GDM1 (cell line): ENCODE data around the gene SIGLEC8.
A peak's percentile ranks its signal among the peaks of the same experiment; 100 is the strongest.
"Not testable (repeated sequence)": the region's sequence is repeated elsewhere in the genome, so short reads cannot be mapped to it uniquely, and the experiment has no call there.

ENCODE experiments used
- DNase-seq: peaks from one replicate; lab custom pipeline; 2025; lab: John Stamatoyannopoulos, UW

The SIGLEC8 gene

DNA sequence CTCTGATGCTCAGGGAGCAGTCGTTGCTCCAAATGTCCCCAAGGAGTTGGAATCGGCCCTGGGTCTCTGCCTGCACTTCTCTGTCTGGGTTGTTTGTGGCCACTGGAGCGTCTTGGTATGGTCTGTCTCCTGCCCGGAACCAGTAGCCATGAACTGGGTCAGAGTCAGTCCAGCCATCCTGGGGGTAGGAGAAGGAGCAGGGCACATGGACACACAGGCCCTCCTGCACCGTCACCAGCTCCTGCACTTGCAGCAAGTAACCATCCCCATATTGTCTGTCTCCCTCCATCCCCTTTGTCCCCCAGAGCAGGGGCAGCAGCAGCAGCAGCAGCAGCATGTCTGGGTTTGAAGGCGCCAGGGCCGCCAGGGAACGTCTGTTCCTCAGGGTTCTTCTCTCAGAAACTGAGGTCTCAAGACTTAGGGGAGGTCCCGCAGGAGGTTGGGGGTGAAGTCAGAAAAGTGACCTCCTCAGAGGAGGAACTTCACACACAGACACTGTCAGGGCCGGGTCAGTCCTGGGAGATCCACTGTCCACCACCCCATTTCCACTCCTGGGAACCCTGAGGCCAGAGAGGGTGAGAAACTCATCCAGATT, at the start of gene SIGLEC8:
SIGLEC8 (minus strand) TSS at position 404 of the 595 bp plus-strand sequence; CDS start at position 337, 67 bp downstream.
- no peak for DNase-seq

DNA sequence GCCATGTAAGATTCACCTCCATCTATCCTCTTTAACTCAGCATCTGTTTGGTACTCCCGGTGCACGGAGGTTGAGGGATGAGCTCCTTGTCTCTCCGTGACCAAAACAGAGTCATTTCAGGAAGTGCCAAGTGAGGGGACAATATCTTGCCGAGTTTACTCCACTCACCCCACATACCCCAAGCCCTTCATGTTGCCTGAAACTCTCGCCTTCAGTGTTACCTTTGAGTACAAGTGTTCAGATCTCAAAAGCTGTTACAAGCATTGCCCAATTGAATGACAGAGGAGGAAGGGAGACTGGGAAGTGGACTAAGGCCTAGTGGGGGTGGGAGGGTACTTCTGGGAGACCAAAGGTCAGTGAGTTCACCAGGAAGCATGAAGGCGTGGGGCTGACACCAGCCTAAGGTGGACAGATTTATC, 49.4 kb upstream of the SIGLEC8 start:
- DNase-seq = no peak

DNA sequence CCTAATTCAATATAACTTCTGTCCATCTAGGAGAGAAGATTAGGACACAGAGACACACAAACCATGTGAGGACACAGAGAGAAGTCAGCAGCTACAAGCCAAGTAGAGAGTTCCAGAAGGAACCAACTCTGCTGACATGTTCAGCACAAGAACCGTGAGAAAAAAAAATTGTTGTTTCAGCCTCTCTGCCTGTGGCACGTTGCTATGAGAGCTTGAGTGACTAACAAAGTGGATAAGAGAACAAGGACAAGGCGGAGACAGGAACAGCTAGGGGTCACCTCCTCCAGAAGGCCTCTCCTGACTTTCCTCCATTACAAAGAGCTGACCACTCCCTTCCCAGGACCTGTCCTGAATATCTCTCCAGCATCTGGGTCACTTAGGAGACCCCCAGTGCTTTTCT, 48.9 kb upstream of the SIGLEC8 start:
- no peak for DNase-seq

DNA sequence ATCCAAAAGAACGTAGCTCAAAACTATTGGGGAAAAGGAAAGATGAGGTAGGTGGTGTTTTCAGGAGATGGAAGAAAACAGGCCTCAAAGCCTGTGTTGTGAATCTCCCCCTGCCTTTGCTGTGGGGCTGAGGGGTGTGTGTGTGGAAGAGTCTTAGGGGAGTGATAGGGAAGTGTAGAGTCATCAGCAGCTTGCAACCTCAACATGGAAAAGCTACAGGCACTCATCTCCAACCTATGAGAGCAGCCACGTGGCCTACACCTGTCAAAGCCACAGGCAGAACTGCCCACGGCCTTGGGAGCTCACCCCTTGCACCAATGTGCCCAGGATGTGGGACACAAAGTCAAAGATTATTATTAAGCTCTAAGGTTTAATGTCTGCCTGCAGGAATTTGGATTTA, 47.6 kb upstream of the SIGLEC8 start:
- DNase-seq = no peak

DNA sequence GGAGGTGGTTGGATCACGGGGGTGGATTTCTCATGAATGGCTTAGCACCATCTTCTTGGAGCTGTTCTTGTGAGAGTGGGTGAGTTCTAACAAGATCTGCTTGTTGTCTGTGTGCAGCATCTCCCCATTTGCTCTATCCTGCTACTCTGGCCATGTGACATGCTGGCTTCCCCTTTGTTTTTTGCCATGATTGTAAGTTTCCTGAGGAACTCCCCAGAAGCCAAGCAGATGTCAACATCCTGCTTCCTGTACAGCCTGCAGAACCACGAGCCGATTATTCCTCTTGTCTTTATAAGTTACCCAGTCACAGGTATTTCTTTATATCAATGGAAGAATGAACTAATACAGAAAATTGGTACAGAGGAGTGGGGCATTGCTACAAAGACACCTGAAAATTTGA, 45.6 kb upstream of the SIGLEC8 start:
- DNase-seq = peak; percentile 23

DNA sequence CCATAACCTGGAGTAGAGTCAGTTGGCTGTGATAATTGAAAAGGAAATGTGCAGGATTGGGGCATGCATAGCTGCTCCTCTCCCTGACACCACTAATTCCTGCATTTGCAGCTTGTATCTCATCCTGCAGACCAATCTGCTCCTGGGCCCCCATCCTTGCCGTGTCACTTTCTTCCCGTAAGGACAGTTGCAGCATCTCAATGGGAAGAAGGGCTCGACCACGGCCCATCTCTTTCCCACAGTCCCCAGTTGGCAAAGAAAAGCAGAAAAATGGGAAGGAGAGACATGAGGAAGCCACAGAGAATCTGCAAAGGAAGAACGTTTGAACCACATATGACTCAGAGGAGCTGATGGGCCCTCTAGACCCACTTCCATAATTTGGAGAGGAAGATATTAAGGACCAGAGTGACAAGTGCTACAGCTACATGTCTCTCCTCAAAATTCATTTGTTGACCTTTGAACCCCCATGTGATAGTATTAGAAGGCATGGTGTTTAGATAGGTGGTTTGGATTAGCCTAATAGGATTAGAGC, 45.1 kb upstream of the SIGLEC8 start:
- peak; percentile 62 for DNase-seq

DNA sequence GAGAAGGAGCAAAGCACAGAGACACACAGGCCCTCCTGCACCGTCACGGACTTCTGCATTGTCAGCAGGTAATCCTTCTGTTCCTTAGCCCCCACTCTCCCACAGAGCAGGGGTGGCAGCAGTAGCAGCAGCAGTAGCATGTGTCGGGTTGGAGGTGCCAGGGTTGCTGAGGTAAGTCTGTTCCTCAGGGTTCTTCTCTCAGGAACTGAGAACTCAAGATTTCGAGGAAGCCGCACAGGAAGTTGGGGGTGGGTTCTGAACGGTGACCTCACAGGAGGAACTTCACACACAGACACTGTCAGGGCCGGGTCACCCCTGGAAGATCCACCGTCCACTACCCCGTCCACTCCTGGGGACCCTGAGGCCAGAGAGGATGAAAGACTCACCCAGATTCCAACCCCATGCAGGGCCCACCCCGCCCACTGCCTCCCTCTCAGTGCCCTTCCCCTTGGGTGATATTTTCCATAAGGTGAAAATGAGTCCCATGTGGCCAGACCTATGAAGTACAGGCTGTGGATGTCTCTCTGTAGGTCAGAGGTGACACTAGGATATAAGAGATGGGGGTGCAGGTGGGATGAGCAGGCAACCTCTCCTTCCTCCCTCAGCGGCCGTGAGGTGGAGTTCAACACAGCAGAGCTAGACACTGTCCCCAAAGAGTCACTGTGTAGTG, 43.5 kb upstream of the SIGLEC8 start, which contains the start of gene SIGLEC12:
SIGLEC12 (minus strand) TSS at position 207 of the 670 bp plus-strand sequence; CDS start at position 140, 67 bp downstream.
- peak; percentile 55 for DNase-seq

DNA sequence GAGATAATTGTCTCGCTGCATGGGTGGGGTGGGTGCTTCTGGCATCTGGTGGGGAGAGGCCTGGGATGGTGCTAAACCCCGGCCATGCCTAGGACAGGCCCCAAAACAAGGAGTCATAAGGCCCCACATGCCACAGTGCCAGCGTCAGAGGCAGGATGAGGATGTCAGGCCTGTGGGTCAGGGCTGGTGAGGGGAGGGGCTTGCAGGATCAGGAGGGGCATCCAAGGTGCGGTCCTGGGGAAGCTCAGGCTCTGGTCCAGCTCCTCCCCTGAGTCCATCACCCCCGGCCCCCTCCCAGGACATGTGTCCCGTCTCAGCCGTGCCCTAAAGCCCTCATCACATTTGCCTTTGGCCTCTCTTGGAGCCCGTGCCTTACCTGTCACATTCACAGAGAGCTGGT, 42.7 kb upstream of the SIGLEC8 start:
- DNase-seq = not testable (repeated sequence)

DNA sequence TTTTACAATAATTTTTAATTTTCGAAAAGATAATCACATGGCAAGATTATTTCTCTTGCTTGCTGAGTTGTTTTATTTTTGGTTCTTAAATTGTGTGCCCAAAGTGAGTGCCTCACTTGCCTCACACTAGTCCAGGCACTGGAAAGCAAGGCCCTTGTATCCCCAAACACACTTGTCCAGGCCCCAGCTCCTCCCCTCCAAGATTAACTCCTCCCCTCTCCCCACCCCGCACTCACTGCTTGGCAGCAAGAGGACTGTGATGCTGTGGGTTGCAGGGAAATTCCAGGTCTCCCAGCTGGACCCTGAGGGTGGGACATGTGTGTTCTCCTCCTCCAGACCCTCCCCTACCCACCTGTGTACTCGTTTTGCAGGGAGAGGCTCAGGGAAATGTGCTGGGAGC, 39.4 kb upstream of the SIGLEC8 start:
- no peak for DNase-seq

DNA sequence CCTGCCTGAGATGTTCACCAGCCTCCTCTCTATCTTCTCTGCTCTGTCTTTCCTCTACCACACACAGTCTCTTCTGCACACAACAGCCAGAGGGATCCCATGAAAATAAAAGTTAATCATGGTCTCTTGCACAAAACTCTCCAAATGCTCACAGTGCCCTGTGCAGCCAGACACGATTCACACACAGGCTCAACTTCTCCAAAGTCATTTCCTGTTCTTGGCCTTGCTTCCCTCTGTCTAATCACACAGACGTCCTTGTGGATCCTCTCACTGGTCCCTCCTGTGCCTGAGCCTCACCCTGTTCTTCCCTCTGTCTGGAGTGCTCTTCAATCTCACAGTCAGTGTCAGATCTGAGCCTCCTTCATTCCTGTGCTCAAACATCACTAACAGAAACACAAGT, 35.5 kb upstream of the SIGLEC8 start:
- peak; percentile 40 for DNase-seq

DNA sequence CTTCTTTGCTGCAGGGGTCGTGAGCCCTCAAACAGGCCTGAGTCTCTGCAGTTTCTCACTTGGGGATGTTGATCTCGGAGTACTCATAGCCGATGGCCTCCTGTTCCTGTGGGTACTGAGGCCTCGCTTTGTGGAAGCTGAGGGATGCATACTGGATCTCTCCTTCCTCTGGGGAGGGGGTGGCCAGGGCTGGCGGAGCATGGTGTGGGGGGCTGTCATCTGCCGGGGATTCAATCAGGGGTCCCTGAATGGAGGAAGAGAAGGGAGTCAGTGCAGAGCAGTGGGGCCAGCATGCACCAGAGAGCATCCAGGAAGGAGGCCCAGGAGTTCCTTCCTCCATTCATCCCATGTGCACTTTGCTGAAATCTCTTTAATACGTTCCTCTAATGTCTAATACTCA, 33.3 kb upstream of the SIGLEC8 start:
- DNase-seq = no peak

DNA sequence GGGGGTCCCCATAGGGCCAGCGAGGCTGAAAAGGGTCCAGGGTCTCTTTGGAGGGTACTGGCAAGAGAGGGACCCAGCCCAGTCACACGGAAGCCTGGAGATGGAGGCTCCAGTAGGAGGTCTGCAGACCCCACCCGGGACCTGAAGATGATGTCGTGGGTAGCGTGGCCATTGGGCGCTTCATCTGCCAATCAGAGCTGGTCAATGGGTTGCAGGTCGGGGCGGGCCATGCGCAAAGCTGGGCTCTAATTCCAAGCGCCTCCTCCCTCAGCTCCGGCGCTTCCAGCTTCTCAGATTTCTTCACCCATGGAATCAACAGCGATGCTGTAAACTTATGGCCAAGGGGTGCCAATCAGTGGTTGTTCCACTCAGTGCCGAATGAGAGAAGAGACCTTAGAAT, 32.4 kb upstream of the SIGLEC8 start:
- no peak for DNase-seq

DNA sequence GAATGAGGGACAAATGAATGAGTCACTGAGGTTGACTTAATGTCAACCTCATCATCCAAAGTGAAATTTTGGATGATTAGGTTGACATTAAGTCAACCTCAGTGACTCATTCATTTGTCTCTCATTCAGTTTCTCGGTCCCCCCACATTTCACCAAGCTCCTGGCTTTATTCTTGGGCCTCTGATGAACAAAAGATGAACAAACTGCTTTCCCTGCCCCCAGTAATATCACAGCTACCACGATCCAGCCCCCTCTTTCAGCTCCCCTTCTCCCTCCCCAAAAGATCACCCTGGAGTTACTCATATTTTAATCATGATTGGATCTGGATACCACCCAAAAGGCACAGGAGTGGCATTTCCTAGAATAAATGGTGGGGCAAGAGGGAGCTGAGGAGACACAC, 30.9 kb upstream of the SIGLEC8 start:
- DNase-seq = no peak

DNA sequence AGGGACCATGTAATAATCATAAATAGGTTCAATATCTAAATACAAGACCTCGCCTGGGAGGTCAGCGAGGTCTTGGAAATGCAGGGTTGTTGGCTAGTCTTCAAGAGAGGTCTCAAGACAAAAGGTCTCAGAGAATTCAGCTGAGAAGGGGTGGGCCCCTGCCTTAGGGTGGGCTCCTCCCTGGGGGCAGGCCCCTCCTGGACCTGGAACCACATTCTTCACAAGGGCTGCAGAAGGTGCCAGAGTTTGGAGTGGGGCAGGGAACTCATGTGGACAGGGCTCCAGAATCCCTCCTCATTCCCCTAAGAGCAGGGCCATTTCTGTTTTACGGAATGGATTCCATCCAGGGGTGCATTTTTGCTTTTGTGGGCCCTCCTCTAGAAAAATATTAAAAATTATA, 30.2 kb upstream of the SIGLEC8 start:
- no peak for DNase-seq

DNA sequence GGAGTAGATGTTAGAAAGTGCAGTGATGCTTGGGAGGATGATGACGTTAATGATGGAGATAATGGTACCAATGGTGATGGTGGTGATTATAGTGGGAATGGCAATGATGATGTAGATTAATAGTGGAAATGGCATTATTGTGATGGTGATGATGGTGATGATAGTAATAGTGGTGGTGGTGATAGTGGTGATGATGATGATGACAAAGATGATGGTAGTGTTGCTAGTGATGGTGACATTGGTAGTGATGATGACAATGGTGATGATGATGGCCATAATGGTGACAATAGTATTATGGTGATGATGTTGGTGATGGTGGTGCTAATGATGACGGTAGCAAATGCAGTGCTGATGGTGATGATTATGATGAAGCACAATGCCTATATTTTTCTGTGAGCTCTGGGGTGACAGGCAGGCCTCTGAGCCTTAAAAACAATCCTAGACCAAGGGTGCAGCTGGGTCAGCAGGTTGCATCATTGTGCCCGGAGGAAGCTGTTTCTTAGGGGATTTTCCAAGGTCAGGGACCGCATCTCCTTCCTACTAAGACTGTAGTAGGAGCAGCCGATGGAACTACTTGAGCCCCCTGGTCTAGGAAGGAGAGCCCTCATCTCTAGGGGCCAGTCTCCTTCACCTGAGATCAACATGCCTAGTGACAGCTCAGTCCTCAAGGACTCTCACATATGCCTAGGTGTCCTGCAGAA, 27.9 kb upstream of the SIGLEC8 start:
- DNase-seq = no peak

DNA sequence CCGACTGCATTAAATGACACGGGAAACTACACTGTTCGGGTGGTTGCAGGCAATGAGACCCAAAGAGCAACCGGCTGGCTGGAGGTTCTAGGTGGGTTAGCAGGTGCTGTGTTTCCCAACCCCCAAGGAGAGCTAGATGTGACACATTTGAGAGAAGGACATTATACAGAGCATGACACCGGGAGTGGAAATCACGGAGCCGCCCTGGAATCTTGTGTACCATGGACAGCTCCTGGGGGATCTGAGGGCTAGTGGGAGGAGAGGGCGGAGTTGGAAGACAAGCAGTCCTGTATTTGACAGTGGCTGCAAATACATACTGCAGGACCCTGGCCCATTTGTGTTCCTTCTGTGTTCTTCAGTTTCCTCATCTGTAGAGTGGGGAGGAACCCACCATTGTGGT, 22.3 kb upstream of the SIGLEC8 start:
- DNase-seq = no peak

DNA sequence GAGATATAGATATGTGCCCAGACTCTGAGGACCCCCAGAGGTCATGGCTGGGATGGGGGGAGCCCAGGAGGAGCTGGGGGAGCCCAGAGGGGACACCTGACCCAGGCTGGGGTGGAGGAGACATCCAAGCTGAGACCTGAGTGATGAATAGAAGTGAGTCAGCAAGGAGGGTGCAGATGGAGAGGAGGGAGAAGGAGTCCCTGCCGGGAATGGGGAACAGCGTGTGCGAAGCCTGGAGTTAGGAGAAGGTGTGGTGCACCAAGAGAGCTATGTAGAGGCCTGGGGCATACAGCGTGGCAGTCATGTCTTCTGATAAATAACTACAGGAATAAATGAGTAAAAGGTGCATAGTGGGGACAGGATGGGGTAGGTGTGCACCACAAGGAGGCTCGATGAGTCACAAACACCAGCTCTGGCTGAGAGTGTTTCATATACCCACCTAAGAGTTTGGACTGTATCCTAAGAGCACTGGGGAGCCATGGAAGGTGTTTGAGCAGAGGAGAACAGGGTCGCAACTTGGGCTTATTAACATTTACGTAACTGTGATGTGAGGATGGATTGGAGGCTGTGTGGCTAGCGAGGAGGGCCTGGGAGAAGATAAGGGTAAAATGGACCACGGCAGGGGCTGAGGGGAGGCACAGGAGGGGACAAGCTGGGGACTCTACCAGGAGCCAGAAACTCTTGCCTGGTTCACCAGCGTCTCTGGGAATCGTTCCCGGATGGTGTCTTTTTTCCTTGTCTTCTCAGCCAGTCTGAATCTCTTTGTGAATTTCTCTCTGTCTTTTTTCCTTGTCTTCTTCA, 21.5 kb upstream of the SIGLEC8 start:
- no peak for DNase-seq

DNA sequence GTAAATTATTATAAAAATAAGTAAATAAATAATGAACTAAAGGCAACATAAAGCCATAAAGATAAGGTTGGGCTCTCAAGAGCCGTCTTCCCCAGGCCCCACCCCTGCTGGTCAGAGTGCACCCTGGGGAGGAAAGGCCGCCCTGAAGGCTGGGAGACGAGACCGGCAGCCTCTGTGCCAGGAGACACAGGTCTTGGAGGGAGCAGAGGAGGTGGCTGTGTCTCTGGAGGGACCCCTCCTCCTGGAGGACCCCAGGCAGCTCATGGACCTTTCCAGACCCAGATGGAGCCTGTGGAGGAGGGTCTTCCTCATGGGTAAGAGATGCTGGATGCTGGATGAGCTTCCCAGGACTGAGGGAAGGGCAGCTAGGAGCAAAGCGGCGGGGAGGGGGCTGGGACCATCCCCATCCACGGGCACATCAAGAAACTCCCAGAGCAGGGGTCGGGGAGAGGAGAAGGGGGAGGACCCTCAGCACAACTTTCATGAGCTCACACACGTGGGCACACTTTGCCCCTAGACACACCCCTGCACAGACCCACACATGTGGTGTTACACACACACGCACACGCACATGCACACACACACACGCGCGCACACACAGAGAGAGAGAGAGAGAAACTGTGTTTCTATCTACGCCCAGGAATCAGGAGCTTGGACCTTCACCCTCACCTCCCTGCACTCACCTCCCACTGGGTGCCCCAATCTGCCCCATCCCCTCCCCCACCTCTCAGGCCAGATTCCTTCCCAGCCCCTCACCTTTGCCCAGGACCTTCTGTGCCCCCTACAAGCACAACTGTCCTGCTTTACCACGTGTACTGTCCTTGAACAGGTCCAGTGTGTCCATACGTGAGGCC, 20.4 kb upstream of the SIGLEC8 start, which contains the start of gene CEACAM18:
CEACAM18 (plus strand) TSS at position 159 of the 854 bp plus-strand sequence.
- DNase-seq = no peak

DNA sequence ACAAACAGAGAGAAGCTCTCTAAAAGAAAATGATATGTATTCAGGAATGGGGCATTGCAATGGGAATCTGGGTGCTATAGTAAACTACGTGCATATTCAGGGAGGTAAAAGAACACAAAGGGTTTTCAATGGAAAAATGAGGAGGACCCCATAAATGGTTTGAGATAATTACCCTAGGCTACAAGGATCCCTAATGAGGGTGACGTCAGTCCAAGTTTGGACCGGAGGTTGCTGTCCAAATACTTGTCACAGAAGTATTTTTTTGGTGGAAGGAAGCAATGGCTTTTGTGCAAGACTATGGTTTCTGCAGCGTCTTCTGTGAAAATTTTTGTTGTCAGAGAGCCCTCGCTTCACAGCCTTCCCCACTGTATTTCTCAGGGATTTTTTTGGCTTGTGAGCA, 19.1 kb upstream of the SIGLEC8 start:
- no peak for DNase-seq

DNA sequence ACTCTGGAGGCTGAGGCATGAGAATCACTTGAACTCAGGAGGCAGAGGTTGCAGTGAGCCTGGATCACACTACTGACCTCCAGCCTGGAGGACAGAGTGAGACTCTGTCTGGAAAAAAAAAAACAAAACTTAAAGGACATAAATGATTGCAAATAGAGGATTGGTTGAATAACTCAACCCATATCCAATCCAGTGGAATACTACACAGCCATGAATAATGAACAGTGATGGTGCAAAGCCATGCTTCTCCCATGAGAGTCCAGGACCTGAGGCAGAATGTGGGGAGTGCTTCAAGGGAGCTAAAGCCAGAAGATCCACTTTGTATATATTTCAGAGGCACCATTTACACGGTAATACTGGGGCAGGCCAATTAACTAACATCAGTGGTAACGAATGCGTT, 17.9 kb upstream of the SIGLEC8 start:
- no peak for DNase-seq
